GM19240 (cell line): Measurements from ENCODE around the gene CDKN1A.
"Not testable (repeated sequence)": the region's sequence is repeated elsewhere in the genome, so short reads cannot be mapped to it uniquely, and the experiment has no call there.

Experiments used
- DNase-seq: peaks from one replicate; pipeline ENCODE4 v3.0.0; 2011; ENCODE audit warnings: low spot score; ENCODE audit not compliant: insufficient read length

The CDKN1A gene

DNA sequence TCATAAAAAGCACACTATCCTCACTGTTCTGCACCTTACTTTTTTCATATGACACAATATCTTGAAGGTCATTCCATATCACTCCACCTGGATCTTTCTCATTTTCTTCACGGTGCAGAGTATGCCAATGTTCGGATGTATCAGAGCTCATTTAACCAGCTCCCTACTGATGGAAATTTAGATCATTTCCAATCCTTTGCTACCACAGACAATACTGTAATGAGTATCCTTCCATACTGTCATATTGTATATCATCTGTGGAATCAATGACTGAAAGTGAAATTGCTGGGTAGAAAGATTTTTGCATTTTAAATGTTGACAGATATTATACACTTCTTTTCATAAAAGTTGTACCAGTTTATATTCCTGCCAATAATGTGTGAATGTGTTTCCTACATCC is 16.9 kb downstream of the CDKN1A start:
- DNase-seq = no peak

DNA sequence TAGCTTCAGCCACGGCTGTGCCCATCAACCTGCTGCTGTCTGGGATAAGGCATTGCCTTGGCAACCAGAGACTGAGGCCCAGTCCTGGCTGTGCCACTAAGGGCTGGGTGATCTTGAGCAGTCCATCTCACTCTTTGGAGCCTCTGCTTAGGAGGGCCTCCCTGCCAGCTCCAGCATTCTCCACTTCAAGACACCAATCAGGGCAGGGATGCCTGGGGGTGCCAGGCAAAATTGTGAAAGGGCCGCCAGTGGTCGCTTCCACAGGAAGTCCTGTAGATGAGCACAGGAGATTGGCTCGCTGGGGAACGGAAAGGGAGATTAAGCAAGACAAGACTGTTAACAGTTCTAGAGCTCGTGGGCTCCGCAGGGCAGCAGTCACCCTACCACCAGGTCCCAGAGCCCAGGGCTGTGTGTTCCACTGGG is 19.0 kb downstream of the CDKN1A start, which contains the start of gene RAB44:
RAB44 (plus strand) TSS at position 346 of the 423 bp plus-strand sequence. CDS start 6,410 bp downstream, outside the sequence.
- DNase-seq = no peak

DNA sequence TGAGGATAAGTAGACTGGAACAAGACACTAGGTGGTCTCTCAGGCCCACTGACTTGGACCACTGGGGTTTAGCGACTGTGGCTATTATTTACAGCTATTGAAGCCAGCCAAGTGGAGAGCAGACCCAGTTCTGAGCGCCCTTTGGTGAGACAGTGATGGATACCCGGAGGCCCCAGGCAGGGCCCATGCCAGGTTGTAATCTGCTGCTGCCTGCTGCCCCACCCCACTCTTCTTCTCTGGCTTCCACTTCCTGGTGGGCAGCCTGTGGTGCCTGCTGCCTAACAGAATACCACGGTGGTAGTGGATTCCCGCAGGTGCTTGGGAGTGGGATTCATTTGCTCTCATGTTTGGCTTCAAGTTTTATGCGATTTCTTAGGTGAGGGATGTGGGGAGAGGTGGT is 19.7 kb downstream of the CDKN1A start:
- no peak for DNase-seq

DNA sequence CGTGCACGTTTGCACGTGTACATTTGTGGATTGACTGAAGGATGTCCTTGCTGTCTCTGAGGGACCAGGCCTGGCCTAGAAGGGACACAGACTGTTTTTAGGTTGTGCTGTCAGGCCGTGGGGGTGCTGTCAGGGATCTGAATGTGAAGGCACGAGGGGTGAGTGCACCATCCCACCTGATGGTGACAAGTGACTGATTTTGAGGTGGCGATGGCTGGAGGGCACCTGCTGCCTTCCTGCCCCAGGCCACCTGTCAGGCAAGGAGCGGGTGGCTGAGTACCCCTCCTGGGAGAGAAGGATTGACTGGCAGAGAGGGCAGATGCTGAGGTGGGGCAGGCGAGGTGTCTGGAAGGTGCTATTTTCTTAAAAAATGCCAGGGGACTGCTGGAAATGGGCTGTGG is 20.4 kb downstream of the CDKN1A start:
- DNase-seq = no peak

DNA sequence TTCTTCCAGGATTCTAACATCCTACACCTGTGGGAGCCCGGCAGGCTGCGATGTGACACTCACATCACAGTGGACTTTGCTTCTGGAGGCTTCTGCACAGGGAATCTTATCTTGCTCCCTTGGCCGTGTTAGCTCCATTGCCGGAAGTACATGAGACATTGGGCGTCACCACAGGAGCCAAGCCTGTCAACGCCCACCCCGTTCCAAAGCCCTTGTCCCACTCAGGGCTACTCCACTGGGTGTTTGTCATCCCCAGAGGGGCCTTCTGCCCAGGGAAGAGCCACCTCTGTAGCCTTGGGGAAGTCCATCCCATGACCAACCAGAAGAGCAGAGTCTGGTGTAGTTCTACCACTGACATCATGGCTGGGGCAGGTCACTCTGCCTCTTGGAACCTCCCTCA is 20.8 kb downstream of the CDKN1A start:
- DNase-seq = no peak

DNA sequence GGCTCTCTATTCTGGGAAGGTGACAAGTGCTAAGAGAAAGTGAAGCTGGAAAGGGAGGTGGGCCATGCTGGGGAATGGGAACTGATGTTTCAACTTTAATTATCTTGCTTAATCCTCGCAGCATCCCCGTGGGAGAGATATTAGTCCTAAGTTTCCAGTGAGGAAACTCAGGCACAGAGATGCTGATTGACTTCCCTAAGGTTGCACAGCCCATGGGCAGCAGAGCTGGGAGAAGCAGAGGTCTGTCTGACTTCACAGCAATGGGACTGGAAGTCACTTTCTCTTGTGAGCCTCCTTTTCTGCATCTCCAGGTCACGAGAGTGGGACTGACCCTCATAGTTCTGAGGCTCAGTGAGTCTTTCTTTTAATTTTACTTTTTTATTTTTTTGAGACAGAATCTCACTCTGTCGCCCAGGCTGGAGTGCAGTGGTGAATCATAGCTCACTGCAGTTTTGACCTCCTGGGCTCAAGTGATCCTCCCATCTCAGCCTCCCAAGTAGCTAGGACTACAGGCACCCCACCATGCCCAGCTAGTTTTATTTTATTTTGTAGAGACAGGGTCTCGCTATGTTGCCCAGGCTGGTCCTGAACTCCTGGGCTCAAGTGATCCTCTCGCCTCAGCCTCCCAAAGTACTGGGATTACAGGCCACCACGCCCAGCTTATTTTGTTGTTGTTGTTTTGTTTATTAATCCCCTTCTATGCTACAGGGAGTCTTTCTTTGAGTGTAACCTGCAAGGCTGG is 21.7 kb downstream of the CDKN1A start:
- no peak for DNase-seq

DNA sequence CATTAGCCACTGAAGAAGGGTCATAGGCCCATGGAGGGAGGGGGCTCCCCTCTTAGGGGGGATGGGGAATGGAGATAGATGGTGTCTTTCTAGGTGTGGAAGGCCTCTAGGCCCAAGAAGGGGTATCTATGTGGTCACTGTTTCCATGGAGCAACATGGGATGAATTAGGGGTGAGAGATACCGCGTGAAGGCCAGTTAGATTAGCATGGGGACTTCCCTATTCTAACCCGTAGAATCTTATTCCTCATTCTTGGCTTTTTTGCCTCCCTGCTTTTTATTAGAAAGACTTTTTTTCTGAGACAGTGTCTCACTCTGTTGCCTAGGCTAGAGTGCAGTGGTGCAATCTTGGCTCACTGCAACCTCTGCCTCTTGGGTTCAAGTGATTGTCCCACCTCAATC is 22.3 kb downstream of the CDKN1A start:
- DNase-seq = no peak

DNA sequence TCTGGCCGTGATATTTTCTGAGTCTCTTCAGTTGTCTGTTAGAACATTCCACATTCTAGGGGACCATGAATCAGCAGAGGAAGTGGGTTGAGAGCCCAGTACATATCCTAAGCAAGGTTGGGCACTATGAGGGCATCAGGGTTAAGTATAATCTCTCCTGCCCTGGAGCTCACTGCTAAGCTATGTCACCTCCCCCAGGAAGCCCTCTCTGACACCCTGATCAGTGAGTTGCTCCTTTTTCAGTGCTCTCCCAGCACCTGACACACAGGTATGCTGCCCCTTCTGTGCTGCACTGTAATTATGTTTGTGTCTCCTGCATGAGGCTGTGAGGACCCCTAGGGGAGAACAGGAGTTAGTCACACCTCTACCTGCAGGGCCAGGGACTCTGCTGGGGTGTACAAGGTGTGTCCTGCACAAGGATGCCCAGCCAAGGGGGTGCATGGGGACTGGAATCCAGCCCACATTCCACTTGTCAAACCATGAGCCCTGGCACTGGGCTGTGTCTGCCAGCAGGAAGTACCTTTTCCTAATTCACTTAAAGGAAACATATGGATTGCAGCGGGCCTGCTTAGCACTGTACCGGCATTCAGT is 23.0 kb downstream of the CDKN1A start:
- DNase-seq = no peak

DNA sequence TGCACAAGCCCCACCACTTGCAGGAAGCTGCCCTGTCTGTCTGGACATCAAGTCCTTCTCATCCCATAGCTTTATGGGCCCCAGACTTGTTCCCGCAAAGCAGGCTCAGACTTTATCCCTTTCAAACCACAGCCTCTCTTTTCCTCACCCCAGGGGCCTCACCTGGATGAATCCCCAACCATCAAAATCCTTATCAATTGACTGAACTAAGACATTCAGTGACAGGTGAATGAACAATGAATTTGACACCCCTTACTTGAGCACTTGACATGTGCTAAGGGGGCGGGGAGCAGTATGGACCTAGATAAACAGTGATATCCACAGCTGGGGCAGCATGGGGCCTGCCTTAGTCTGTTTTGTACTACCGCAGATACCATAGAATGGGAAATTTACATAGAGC is 24.1 kb downstream of the CDKN1A start:
- DNase-seq = no peak

DNA sequence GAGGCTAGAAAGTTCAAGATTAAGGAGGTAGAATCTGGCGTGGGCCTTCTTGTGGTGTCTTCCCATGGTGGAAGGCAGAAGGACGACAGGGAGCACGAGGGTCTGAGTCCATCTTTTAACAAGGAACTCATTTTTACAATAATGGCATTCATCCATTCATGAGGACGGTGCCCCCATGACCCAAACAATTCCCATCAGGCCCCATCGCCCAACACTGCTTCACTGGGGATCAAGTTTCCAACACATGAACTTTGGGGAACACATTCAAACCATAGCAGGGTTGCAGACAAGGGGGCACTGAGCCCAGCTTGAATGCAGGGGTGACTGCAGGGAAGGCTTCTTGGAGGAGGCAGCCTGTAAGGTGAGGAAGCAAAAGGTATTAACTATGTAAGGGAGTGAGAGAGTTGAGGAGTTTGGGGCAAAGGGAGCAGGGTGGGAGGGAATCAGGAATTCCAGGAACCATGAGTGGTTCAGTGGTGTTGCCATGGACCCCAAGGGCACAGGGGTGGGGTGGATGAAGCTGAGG is 24.6 kb downstream of the CDKN1A start:
- DNase-seq = no peak

DNA sequence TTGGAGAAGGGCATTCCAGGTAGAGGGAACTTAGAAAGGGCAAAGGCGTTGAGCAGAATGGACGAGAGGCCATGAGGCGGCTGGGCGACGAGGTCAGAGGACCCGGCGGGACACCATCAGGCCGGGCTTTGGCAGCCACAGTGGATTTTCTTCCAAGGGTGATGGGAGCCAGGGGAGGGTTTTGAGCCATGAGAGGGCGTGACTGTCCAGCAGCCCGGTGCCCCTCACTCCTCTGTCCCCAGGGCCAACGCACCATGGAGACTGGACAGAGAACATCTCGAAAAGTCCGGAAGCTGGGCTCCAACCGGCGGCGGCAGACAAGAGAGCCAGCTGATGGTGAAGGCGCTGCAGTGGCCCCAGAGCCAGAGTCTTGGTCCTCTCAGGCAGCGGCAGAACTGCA is 25.5 kb downstream of the CDKN1A start:
- no peak for DNase-seq

DNA sequence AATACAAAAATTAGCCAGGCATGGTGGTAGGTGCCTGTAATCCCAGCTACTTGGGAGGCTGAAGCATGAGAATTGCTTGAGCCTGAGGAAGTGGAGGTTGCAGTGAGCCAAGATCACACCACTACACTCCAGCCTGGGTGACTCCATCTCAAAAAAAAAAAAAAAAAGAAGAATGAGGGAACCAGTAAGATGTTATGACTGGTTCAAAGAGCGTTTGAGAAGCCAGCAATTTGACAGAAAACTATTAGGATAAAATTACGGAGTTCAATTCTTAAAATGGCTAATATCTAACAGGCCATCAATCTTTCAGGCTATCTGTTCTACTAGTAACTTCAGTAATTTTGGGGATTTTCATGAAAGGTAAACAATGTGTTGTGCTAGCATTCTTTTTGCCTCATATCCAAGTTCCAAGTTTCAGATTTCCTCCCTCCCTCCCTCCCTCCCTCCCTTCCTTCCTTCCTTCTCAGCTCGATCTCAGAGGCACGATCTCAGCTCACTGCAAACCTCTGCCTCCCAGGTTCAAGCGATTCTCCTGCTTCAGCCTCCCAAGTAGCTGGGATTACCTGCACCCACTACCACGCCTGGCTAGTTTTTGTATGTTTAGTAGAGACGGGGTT is 26.6 kb downstream of the CDKN1A start:
- DNase-seq = not testable (repeated sequence)

DNA sequence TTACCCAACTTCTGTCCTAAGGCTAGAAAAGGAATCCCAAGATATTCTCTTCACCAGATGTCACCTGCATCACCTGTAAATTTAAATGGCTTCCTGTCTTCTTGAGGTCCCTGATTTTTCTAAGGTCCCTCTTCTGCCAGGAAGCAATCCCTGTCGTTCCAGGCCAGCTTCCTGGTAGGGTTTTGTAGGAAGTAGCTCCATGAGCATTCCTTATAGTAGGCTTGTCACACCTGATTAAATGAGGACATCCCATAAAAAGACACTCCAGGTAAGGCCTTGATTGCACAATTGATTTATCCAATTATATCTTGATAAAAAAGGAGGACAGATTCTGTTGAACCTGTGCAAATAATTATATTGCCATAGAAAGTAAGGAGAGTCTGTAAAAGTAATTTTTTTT is 27.8 kb downstream of the CDKN1A start:
- DNase-seq = no peak

DNA sequence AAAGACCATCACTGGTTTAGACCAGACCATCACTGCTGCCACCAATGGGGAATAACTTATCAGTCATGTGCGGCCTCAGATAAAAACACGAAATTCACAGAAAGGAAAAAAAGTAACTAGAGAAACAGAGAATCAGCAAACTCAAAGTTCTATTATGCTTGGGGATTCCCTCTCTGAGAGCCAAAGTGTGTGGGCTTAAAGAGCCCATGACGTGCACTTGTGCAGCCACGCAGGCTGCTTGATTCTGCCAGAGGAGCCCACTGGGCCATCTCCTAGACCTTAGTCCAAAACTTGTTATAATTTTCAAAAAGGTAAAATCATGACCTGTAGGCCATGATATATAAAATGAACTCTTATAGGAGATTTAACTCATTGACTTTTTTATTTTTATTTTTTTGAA is 34.3 kb downstream of the CDKN1A start:
- DNase-seq = no peak

DNA sequence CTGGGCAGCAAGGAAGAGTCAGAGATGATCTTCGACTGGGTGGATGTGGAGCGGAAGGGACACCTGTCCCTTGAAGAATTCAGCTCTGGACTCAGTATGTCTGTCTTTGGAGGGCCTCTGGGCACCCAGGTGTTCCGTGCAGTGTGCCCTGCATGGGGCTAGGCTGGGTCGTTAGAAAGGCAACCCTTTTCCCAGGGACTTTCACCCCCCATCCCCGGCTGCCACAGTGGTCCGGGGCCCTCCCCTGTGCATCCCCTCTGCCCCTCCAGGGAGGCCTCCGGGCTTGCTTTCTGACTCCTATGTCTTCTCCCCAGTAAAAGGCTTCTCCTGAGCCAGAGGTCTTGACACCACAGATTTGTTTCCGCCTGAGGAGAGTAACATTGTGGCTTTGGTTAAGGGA is 35.3 kb downstream of the CDKN1A start:
- DNase-seq = no peak

DNA sequence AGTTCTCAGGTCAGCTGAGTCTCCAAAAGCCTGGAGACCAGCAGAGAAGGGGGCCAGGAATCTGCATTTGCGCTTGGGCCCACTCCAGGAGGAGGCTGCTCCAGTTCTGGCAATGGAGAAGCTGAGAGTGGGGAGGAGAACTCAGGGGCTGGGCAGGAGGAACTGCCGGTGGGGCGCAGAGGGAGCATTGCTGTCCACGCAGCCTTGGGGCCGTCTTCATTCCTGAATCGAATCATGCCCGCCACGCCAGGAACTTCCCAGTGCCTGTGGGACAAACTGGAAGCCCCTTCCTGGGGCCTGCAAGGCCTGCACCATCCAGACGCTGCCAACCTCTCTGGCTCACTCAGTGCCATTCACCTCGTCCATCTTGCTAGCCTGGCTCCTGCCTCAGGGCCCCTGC is 36.0 kb downstream of the CDKN1A start:
- DNase-seq = no peak

DNA sequence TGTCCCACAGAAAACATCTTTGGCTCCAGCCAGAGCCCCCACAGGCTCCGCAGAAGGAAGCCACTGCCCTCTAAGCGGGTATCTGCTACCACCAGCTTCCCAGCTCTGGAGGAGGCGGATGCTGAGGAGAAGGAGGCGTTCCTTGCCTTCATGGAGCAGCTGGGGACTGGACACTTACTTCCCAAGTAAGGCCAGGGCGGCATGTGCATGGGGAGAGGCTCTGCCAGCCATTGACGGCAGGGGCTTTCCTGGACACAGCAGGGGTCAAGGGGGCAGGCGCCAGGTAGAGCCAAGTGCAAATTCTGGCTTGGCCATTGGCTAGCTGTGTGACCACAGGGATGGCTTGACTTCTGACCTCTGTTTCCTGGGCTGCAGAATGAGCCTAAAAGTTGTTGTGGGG is 37.0 kb downstream of the CDKN1A start:
- DNase-seq = no peak

DNA sequence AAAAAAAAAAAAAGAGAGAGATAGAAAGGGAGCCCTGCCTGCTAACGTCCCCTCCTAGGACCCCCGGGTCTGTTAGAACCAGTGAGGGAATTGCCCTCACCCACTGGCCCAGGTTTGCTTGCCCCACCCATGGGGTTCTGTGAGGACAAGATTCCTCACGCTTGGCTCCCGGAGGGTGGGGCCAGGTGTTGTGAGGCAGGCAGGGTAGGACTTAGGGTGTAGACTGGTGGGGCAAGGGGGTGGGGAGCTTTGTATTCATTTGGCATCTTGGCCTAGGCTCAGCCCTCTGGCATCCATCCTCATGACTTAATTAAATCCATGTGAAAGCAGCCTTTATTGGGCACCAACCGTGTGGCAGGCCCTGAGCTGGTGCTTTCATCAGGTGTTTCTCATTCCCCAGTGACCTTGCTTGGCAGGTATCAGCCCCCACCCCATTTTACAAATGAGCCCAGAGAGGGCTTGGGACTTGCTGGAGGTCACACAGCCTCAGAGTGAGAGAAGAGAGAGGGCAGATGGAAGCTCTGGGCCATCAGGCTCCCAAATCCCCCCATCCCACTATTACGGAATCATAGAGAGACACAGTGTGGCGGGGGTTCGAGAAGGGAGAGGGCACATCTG is 38.1 kb downstream of the CDKN1A start:
- no peak for DNase-seq

DNA sequence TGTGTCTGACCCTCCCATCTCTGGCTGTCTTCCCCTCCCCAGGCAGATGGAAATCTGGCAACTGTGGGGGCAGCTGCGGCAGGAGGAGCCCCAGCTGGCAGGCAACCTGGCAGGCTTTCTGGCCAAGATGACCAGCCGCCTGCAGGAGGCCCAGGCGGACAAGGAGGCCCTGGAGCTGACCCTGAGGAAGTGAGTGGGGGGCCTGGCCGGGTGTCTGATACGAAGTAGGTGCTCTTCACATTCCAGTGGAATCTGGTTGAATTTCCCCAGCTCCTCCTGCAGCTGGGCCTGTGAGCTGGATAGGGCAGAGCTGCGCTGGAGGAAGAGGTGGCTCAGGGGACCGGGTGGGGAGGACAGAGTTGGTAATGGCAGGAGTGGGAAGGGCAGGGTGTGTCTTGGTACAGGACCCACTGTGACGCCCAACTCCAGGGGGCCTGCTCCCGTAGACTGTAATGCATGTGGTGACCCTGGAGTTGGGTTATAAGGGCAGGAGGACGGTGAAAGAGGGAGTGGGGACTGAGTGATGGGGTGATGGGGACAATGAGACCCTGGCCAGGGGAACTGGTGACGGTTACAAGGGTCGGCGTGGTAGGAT is 38.8 kb downstream of the CDKN1A start:
- DNase-seq = no peak

DNA sequence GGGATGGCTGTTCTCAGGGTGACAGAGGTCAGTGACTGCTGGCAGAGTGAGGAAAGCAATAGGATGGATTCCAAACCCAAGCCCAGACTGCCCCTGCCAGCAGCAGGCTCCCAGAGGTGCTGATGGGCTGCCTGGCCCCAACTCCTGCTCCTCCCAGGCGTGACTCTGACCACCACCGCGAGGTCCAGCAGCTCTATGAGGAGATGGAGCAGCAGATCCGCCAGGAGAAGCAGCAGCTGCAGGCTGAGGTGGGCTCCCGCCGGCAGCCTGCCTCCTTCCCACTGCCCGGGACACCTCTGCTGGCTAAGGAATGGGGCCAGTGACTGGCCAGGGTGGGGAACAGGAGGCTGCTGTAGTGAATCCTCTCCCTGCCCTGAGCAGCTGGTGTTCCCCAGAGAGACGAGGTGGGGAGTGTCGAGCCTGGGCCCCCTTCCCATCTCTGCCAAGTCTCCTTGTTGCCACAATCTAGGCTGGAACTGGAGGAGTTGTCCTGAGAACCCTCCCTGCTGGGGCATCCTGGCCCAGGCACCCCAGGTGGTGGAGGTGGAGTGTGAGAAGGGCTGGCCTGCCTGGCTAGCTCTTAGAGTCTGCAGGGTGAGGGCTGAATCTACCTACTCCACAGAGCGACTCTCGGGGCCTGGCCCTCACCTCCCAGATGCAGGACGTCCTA is 39.5 kb downstream of the CDKN1A start:
- DNase-seq = no peak

DNA sequence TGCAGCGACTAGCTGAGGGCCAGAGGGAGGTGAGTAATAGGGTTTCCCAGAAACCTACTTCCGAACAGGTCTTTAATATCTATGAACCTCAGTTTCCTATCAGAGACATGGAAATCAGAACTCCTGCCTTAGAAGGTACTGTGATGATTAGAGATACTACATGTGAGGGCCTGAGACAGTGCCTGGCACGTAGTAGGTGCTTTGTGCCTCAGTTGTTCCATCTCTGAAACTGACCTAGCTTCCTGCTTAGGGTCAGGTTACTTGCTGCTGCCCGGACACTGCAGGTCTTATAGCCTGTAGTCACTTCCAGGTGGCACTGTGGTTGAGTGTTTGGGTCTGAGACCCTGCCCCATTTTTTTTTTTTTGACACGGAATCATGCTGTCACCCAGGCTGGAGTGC is 40.0 kb downstream of the CDKN1A start:
- no peak for DNase-seq
